ENCODE measurements around the gene AHDC1.

GRCh38 chr1:27543284-27543683 lies 60.7 kb downstream of the AHDC1 start:
- TF ChIP-seq, protein P1, sequence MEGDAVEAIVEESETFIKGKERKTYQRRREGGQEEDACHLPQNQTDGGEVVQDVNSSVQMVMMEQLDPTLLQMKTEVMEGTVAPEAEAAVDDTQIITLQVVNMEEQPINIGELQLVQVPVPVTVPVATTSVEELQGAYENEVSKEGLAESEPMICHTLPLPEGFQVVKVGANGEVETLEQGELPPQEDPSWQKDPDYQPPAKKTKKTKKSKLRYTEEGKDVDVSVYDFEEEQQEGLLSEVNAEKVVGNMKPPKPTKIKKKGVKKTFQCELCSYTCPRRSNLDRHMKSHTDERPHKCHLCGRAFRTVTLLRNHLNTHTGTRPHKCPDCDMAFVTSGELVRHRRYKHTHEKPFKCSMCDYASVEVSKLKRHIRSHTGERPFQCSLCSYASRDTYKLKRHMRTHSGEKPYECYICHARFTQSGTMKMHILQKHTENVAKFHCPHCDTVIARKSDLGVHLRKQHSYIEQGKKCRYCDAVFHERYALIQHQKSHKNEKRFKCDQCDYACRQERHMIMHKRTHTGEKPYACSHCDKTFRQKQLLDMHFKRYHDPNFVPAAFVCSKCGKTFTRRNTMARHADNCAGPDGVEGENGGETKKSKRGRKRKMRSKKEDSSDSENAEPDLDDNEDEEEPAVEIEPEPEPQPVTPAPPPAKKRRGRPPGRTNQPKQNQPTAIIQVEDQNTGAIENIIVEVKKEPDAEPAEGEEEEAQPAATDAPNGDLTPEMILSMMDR (IDR thresholded peaks at IDR 0.05): no peak
- no peak for TF ChIP-seq POLR2A (IDR thresholded peaks at IDR 0.05)
